SH-SY5Y (cell line): ENCODE data around the gene CLEC1A.

Experiments
- GATA2 ChIP-seq: IDR thresholded peaks from 2 replicates; pipeline ENCODE4 v1.6.1; 2011; ENCODE audit warnings: mild to moderate bottlenecking, low read depth, low read length
- GATA3 ChIP-seq: IDR thresholded peaks from 2 replicates; pipeline ENCODE4 v1.6.1; 2011; ENCODE audit warnings: low read depth, mild to moderate bottlenecking, low read length, moderate library complexity

CLEC1A gene

DNA sequence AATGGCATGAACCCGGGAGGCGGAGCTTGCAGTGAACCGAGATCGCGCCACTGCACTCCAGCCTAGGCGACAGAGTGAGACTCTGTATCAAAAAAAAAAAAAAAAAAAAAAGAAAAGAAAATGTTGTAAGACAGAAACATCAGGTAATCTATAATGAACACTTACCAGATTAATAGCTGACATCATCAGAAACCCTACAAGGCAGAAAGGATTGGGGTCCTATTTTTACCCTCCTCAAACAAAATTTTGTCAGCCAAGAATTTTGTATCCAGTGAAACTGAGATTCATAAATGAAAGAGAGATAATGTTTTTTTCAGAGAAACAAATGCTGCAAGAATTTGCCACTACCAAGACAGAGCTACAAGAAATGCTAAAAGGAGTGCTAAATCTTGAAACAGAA is 14.1 kb downstream of the CLEC1A start:
- no peak for TF ChIP-seq GATA3
- no peak for TF ChIP-seq GATA2

DNA sequence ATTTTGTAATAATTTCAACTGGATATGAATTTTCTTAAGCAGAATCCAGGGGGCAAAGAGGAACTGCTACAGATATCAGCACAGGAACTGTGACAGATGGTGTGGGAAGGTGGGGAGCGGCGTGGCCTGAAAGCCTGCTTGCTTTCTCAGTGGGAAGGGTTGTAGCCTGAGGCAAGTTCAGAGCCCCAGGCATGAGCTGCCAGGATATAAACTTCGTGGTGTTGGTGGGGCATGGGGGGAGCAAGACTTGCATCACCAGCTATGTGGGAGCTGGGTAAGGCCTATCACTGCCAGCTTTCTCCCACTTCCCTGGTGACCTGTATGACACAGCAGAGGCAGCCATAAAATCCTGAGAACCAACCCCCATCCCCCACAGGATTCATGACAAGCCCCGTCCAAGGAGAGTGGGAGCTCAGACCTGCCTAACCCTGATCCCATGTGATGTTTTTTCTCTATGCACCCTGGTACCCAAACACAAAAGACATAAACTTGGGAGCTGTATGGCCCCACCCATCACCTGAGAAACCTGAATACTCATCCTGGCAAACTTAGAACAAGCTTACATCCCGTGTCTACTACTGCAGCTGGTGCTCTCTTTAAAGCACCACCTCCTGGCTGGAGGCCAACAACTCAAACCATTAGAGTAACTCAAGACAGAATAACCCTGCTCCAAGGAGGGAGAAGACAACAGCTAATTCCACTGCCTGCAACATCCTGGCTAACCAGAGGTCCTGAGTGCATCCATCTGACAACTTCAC is 16.5 kb downstream of the CLEC1A start:
- TF ChIP-seq GATA2 = no peak
- TF ChIP-seq GATA3 = no peak

DNA sequence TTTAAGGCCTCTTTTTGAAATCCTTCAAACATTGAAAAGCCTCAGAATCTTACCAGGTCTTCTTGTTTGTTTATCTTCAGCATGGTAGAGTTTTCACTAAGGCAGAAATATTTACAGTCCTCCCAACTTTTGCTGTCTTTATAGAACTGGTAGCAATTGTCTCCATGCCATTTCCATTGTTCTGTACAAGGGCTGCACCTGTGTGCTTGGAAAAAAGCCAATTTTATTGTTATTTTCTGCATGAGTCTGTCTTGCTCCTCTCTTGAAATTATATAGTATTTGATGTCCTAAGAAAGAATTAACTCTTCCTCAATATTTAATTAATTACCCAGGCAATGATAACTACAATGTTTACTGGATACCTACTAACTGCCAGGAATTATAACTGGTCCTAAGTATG is 23.3 kb downstream of the CLEC1A start:
- TF ChIP-seq GATA3 (no peak), GATA2 (no peak)

DNA sequence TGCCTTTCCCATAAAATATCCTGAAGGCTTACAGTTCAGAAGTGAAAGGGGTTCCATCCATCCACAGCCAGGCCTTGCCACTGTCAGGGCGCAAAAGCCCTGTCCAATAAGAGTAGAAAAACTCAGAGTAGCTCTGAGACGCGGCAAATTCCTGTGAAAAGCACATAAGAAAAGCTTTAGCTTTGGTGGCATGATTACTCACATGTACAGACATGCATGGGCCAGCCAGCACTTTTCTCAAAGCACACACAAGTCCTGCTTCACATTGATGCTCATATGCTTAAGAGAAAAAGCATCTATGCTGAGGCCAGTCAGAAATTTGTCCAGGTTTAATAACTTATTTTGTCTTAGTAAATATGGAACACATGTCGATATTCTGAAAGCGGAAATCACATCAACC is 25.5 kb downstream of the CLEC1A start:
- TF ChIP-seq GATA3 = no peak
- TF ChIP-seq GATA2 = no peak

DNA sequence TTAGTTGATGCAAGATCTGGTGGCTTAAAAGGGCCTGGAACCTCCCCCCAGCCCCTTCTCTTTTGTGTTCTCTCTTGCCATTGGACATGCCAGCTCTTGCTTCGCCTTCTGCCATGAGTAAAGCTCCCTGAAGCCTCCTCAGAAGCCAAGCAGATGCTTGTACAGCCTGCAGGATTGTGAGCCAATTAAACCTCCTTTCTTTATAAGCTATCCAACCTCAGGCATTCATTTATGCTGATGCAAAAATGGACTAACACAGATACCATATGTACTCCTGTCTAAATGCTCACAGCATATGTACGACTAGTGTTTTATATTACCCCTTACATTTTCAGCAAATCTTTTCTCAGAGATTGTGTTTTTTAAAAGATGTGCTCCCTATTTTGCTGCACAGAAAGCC is 26.7 kb downstream of the CLEC1A start:
- no peak for TF ChIP-seq GATA3
- no peak for TF ChIP-seq GATA2

DNA sequence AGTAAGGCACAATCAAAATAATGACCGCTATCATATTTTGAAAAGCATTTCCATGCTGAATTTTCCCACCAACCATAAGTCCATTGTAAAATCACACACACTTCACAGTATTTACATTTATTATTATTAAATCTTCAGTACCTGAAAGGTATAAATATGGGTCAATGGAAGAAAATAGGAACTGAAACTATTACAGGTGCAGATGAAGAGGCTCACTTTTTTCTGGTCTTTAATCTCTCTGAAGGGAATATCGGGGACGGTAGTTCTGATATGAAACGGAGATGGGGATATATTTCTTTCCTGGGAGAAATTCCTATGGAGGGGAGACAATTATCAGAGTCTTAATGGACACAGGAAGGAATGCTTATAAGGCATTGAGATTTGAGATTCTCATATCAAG is 28.4 kb downstream of the CLEC1A start:
- TF ChIP-seq GATA2 (no peak), GATA3 (no peak)

DNA sequence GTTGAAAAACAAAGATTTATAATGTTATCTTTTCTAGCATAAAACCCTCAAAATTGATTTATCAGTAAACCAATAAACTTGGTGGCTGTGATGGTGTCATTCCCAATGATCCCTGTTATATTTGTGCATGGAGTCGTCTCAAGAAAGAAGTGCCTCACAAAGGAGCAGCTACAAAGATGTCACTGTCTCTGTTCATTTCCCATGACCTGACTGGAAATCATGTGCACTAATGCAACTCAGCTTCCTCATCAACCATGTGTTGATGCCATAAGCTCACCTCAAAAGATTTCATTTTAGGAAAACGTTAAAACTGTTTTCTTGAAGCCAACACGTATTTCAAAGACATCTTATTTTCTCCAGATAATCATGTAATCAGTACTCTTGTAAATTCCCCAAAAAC is 28.8 kb downstream of the CLEC1A start:
- TF ChIP-seq GATA3 = no peak
- no peak for TF ChIP-seq GATA2

DNA sequence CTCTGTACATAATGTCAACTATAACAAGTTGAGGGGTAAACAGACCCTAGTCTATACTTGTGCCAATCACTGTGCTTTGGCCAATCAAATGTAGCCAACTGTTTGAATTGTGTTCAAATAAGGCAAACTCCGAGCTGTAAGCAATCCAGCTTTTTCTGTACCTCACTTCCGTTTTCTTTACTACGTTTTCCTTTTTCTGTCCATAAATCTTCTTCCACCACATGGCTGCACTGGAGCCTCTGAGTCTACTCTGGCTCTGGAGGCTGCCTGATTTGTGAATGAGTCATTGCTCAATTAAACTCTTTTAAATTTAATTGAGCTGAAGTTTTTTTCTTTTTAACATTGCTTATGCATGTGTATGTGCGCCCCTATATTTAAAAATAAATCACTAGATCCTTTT is 29.7 kb downstream of the CLEC1A start:
- TF ChIP-seq GATA2 (no peak), GATA3 (no peak)

DNA sequence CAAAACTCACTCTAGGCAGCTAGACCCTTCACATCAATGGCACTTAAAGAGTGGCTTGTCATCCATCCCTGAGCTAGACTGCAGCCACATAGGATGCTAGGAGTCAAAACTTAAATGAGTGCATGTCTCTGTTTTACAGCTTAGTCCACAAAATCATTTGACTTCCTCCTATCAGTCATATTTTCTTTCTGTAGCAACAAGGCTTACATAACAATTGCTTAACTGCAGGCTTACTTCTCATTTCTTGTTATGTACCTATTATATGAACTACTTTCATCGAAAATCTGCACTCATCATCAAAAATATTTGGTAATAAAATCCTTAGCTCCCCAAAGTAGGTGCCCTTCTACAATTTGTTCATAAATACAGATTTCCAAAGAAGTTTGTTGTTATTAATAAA is 30.1 kb downstream of the CLEC1A start:
- no peak for TF ChIP-seq GATA3
- TF ChIP-seq GATA2 = no peak

DNA sequence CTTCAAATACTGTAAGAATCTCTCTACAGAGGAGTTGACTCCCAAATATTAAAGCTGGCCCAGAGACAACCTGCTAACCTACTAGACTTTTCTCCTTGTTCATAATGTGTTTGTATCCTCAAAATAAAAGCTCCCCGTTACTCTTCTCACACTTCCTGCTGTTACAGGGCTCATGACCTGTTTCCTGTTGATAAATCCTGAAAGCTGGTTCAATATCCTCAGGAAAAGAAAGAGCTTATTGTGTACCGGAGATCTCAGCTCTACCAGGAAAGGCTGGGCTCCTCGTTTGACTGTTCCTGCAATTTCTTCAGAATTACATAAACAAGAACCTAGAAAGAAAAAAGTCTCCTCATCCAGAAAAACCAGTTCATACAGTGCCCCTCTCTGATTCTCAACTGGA is 30.8 kb downstream of the CLEC1A start:
- TF ChIP-seq GATA3 (no peak), GATA2 (no peak)

DNA sequence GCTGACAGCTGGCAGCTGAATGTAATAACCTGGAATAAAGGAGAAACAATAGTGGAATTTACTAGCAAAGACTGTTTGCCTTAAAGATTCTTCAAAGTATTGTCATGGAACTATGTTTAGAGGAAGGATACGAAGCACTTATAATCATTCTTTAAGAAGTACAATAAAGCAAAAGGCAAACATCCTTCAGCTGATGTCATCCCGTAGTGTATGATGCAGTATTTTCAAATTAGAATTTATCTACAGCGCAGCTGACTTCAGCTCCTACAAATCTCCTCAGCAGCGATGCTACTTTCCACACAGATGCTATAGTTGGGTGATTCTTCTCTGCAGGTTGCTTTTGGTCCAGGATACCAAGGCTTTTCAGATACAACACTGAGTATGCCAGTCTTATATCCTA is 31.5 kb downstream of the CLEC1A start:
- TF ChIP-seq GATA3 = no peak
- no peak for TF ChIP-seq GATA2

DNA sequence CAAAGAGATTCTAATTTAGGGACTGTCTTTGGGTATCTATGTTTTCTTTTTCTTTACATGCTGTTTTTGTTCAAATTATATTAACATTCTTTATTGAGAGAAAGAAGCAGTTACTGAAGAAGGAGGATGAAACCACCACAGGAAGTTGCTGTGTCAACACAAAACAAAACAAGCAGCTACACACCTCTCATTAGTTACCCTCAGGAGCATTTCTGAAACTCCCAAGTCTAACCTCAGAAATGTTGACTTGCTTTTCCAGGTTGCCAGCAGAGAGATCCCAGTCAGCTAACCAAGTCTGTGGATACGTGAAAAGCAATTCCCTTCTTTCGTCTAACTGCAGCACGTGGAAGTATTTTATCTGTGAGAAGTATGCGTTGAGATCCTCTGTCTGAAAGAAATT is 33.5 kb downstream of the CLEC1A start:
- TF ChIP-seq GATA2 = no peak
- TF ChIP-seq GATA3 = no peak

DNA sequence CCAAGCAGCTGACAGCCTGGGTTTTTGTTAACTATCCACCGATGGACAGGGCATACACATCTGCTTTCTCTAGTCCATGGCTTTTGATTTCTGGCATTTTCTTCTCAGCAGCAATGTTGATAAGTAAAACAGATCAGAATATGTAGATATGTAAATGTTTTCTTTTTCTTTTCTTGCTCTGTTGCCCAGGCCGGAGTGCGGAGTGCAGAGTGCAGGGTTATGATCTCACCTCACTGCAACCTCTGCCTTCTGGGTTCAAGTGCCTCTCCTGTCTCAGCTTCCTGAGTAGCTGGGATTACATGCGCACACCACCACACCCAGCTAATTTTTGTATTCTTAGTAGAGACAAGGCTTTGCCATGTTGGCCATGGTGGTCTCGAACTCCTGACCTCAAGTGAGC is 40.4 kb downstream of the CLEC1A start:
- no peak for TF ChIP-seq GATA2
- TF ChIP-seq GATA3 = no peak

DNA sequence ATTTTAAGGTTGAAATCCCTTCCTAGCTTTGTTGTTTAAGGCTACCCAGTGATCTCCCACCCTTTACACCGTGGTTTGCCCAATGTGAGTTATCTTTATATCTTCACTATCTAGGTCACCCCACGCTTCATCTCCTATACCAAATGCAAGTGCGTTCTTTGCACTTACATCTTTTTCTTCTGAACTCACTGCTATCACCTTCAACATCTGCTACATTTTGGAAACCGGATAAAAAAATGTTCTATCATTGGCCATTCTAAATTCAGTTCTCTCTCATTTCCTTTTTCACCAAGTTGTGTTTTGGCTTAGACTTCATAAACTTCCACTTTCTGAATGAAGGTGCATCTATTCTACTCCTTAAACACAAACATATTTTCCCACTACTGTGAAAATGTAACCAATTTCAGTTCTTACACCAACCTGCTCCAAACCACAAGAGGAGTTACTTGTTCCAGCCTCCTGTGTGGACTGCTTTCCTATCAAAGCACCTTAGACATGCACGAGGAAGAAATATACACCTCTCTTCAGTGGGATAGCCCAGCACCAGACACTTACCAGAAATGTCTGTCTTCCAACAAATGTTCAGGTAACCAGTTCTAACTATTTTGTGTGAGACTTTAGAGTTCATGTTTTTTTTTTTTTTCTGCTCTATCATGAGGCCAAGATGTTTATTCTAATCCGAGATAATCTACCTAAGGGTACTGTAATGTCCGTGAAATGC is 46.4 kb downstream of the CLEC1A start:
- TF ChIP-seq GATA2 = no peak
- TF ChIP-seq GATA3 = no peak

DNA sequence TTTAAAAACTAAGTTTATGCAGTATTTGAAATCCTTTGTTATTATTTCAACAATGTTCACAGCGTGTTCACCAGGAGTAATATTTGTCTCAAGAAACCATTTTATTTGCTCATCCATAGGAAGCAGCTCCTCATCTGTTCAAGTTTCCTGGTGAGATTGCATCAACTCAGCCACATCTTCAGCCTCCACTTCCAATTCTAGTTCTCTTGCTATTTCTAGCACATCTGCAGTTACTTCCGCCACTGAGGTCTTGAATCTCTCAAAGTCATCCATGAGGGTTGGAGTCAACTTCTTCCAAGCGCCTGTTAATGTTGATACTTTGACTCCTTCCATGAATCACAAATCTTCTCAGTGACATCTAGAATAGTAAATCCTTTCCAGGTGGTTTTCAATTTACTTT is 50.3 kb downstream of the CLEC1A start:
- TF ChIP-seq GATA3 (no peak), GATA2 (no peak)

DNA sequence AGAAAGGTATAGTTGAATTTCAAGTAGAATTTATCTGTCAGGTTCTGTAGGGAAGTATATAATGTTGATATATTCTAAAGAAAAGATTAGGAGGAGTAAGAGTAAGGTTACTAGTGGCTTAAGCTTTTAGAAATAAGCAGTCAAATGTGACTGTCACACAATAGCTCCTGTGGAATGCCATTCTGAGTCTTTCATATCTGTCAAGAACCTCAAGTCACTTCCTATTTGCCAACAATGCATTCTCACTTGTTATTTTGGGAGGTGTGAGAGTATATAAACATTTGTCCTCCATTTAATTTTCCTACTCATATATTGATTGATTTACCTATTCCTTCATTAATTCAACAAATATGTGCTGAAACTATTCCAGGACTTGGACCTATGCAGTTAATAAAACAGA is 56.6 kb downstream of the CLEC1A start:
- no peak for TF ChIP-seq GATA2
- no peak for TF ChIP-seq GATA3
